Smooth muscle cell (in vitro differentiated cells): ENCODE measurements around the gene C19orf25. TPM values are rescaled to one million over a fixed set of nuclear protein-coding genes. Genes with fewer than 3 reads are reported as not detected.
"Not testable (repeated sequence)": the region's sequence is repeated elsewhere in the genome, so short reads cannot be mapped to it uniquely, and the experiment has no call there.

Experiments used
- DNase-seq: peaks from one replicate; lab custom pipeline; 2025; ENCODE audit not compliant: unreplicated experiment; lab: John Stamatoyannopoulos, UW
- H2AFZ ChIP-seq: fragments of 200-600 bp; sonication (generic); 2 replicates; pipeline ENCODE4 v1.6.0; 2016; ENCODE audit warnings: antibody characterized with exemption, low read depth, mild to moderate bottlenecking
- H3F3A ChIP-seq: fragments of 200-600 bp; sonication (generic); 2 replicates; pipeline ENCODE4 v1.6.0; 2017; ENCODE audit warnings: antibody characterized with exemption, low read depth
- H3K27ac ChIP-seq: fragments of 200-600 bp; sonication (generic); 2 replicates; pipeline ENCODE4 v1.5.1; 2016; ENCODE audit warnings: low read depth, mild to moderate bottlenecking
- H3K27me3 ChIP-seq: fragments of 200-600 bp; sonication (generic); 2 replicates; pipeline ENCODE4 v1.6.1; 2016; ENCODE audit warnings: low read depth, mild to moderate bottlenecking
- H3K36me3 ChIP-seq: fragments of 200-600 bp; sonication (generic); 2 replicates; pipeline ENCODE4 v1.5.1; 2016; ENCODE audit warnings: low read depth
- H3K4me1 ChIP-seq: fragments of 200-600 bp; sonication (generic); 2 replicates; pipeline ENCODE4 v1.5.1; 2016; ENCODE audit warnings: low read depth
- H3K4me2 ChIP-seq: fragments of 200-600 bp; sonication (generic); 2 replicates; pipeline ENCODE4 v1.6.0; 2016; ENCODE audit warnings: mild to moderate bottlenecking
- H3K4me3 ChIP-seq: fragments of 200-600 bp; sonication (generic); 2 replicates; pipeline ENCODE4 v1.5.1; 2016; ENCODE audit warnings: mild to moderate bottlenecking
- H3K79me2 ChIP-seq: fragments of 200-600 bp; sonication (generic); 2 replicates; pipeline ENCODE4 v1.6.0; 2016; ENCODE audit warnings: low read depth, mild to moderate bottlenecking
- H3K9ac ChIP-seq: fragments of 200-600 bp; sonication (generic); 2 replicates; pipeline ENCODE4 v1.6.0; 2016; ENCODE audit warnings: low read depth
- H3K9me3 ChIP-seq: fragments of 200-600 bp; sonication (generic); replicated peaks from 2 replicates; pipeline ENCODE4 v1.5.1; 2016; ENCODE audit warnings: low read depth
- H4K20me1 ChIP-seq: fragments of 200-600 bp; sonication (generic); 2 replicates; pipeline ENCODE4 v1.6.0; 2016; ENCODE audit warnings: low read depth
- CTCF ChIP-seq: fragments of 200-600 bp; sonication (generic); IDR thresholded peaks from 2 replicates; pipeline ENCODE4 v1.5.1; 2017; ENCODE audit warnings: borderline replicate concordance, mild to moderate bottlenecking, antibody characterized with exemption; ENCODE audit not compliant: insufficient read depth, poor library complexity, severe bottlenecking
- WGBS: methylation state at CpG from one replicate; pipeline ENCODE4 v1.1.7; 2016; ENCODE audit warnings: low lambda C conversion rate; 5-methylcytosine and 5-hydroxymethylcytosine counted together
- polyA plus RNA-seq: library from polyadenylated mRNA; unstranded; fragments of >200 nt; fragmentation: Nextera tagmentation; extraction: Ambion mirVana; gene quantifications from 2 replicates; pipeline ENCODE4 v1.2.1, GENCODE V29; 2016
- total RNA-seq: library from RNA; depleted of rRNA; stranded (reverse); fragments of >200 nt; gene quantifications from 2 replicates; pipeline ENCODE4 v1.2.3, GENCODE V29; 2014

C19orf25 gene
- total and polyA plus RNA-seq, 2 experiments from 2014 or later: 15.2 to 27.9 TPM

GRCh38 chr19:1441677-1442438, 37.2 kb downstream of the C19orf25 start:
- peaks cover 16% of the 10 kb centered on the region for H3K27me3 ChIP-seq
- no peak for DNase-seq
- peaks cover 14% of the 10 kb centered on the region for H3K4me1 ChIP-seq
- no peak overlapping the region for H3K9ac ChIP-seq
- H2AFZ ChIP-seq: no peak overlapping the region
- no peak for TF ChIP-seq CTCF
- WGBS: 97% methylated on average over 25 of the region's 25 CpGs
- H3K36me3 ChIP-seq: no peaks in the 10 kb centered on the region
- H3K79me2 ChIP-seq: peaks cover 37% of the 10 kb centered on the region
- no peaks in the 10 kb centered on the region for H3K9me3 ChIP-seq
- no peak overlapping the region for H3K27ac ChIP-seq
- peaks cover 25% of the 10 kb centered on the region for H3F3A ChIP-seq
- no peak overlapping the region for H3K4me2 ChIP-seq
- H3K4me3 ChIP-seq: no peak overlapping the region
- peaks cover 76% of the 10 kb centered on the region for H4K20me1 ChIP-seq

GRCh38 chr19:1441022-1441426, 38.0 kb downstream of the C19orf25 start:
- peaks cover 25% of the 10 kb centered on the region for H3F3A ChIP-seq
- H3K36me3 ChIP-seq: no peaks in the 10 kb centered on the region
- H3K4me3 ChIP-seq: no peak overlapping the region
- WGBS: 94% methylated on average over 9 of the region's 9 CpGs
- H3K4me1 ChIP-seq: peaks cover 9% of the 10 kb centered on the region
- no peak overlapping the region for H3K9ac ChIP-seq
- peaks cover 70% of the 10 kb centered on the region for H4K20me1 ChIP-seq
- H3K27me3 ChIP-seq: peaks cover 7% of the 10 kb centered on the region
- TF ChIP-seq CTCF: no peak
- no peak overlapping the region for H2AFZ ChIP-seq
- no peaks in the 10 kb centered on the region for H3K9me3 ChIP-seq
- no peak overlapping the region for H3K4me2 ChIP-seq
- H3K79me2 ChIP-seq: peaks cover 37% of the 10 kb centered on the region
- no peak for DNase-seq
- H3K27ac ChIP-seq: no peak overlapping the region

- Histone ChIP-seq H3K79me2 (peaks cover 37% of the 10 kb centered on the region), H3K27me3 (peaks cover 1% of the 10 kb centered on the region), H3K9me3 (no peaks in the 10 kb centered on the region), H3K4me2 (no peak overlapping the region), H2AFZ (no peak overlapping the region), H3K4me3 (no peak overlapping the region), H3K9ac (no peak overlapping the region), H3K27ac (no peak overlapping the region), H3K4me1 (peaks cover 9% of the 10 kb centered on the region), H3F3A (peaks cover 29% of the 10 kb centered on the region), H3K36me3 (no peaks in the 10 kb centered on the region), H4K20me1 (peaks cover 71% of the 10 kb centered on the region)
- WGBS: 97% methylated on average over 15 of the region's 15 CpGs
- TF ChIP-seq CTCF: no peak
- no peak for DNase-seq
Observed at GRCh38 chr19:1440418-1440801, 38.6 kb downstream of the C19orf25 start.

GRCh38 chr19:1439525-1440417, 39.2 kb downstream of the C19orf25 start:
- Histone ChIP-seq H3K9ac (peak overlapping the region; percentile 95), H3K4me2 (peak overlapping the region; percentile 97), H3K4me3 (peak overlapping the region; percentile 72), H3K79me2 (peaks cover 37% of the 10 kb centered on the region), H3F3A (peaks cover 32% of the 10 kb centered on the region), H4K20me1 (peaks cover 72% of the 10 kb centered on the region)
- WGBS: 84% methylated on average over 57 of the region's 57 CpGs
- not testable (repeated sequence) for H3K36me3 ChIP-seq, H2AFZ ChIP-seq, H3K27me3 ChIP-seq, H3K4me1 ChIP-seq, H3K9me3 ChIP-seq, DNase-seq, H3K27ac ChIP-seq
